ENCODE data around the gene DACH2.
A peak's percentile ranks its signal among the peaks of the same experiment; 100 is the strongest.

Gene DACH2

GRCh38 chrX:86329174-86329573 is 180.9 kb downstream of the DACH2 start:
- FAIRE-seq = no peak

GRCh38 chrX:86348669-86349068 is 200.4 kb downstream of the DACH2 start:
- FAIRE-seq = no peak

- FAIRE-seq = no peak
Observed at GRCh38 chrX:86349115-86349514, 200.9 kb downstream of the DACH2 start.

GRCh38 chrX:86369847-86370630 is 221.8 kb downstream of the DACH2 start:
- FAIRE-seq = no peak

GRCh38 chrX:86370927-86371326 is 222.7 kb downstream of the DACH2 start:
- FAIRE-seq = no peak

- FAIRE-seq = peak; percentile 36
Observed at GRCh38 chrX:86379209-86379608, 231.0 kb downstream of the DACH2 start.

GRCh38 chrX:86383681-86384540 is 235.7 kb downstream of the DACH2 start:
- FAIRE-seq = peak; percentile 61

- no peak for FAIRE-seq
Observed at GRCh38 chrX:86407371-86407770, 259.1 kb downstream of the DACH2 start.

GRCh38 chrX:86421771-86422170 is 273.5 kb downstream of the DACH2 start:
- FAIRE-seq = no peak

GRCh38 chrX:86436116-86436515 is 287.9 kb downstream of the DACH2 start:
- no peak for FAIRE-seq

GRCh38 chrX:86455495-86455894 is 307.2 kb downstream of the DACH2 start:
- no peak for FAIRE-seq

- peak; percentile 17 for FAIRE-seq
Observed at GRCh38 chrX:86460760-86461159, 312.5 kb downstream of the DACH2 start.

- FAIRE-seq = peak; percentile 90
Observed at GRCh38 chrX:86504297-86504696, 356.0 kb downstream of the DACH2 start.

GRCh38 chrX:86507331-86507730 is 359.1 kb downstream of the DACH2 start:
- no peak for FAIRE-seq

- FAIRE-seq = no peak
Observed at GRCh38 chrX:86579777-86580176, 431.5 kb downstream of the DACH2 start.

- no peak for FAIRE-seq
Observed at GRCh38 chrX:86604607-86605006, 456.4 kb downstream of the DACH2 start.

GRCh38 chrX:86696951-86697350 is 548.7 kb downstream of the DACH2 start:
- no peak for FAIRE-seq

- FAIRE-seq = peak; percentile 94
Observed at GRCh38 chrX:86711531-86712180, 563.4 kb downstream of the DACH2 start.

- no peak for FAIRE-seq
Observed at GRCh38 chrX:86714441-86714840, 566.2 kb downstream of the DACH2 start.

- no peak for FAIRE-seq
Observed at GRCh38 chrX:86724277-86724676, 576.0 kb downstream of the DACH2 start.

GRCh38 chrX:86747091-86747490 is 598.8 kb downstream of the DACH2 start:
- peak; percentile 51 for FAIRE-seq

GRCh38 chrX:86805241-86805640 is 657.0 kb downstream of the DACH2 start:
- FAIRE-seq = no peak

- FAIRE-seq = no peak
Observed at GRCh38 chrX:86806786-86807185, 658.5 kb downstream of the DACH2 start.

- FAIRE-seq = no peak
Observed at GRCh38 chrX:86809651-86810050, 661.4 kb downstream of the DACH2 start.

Data from islet of Langerhans (tissue), 1 donor.